H1 (cell line): ENCODE measurements around the gene MYO9A. TPM values are rescaled to one million over a fixed set of nuclear protein-coding genes. Genes with fewer than 3 reads are reported as not detected.

Experiments
- CTCF ChIA-PET: fragments of 300-600 bp; sonication (Branson Sonifier 250); formaldehyde crosslinking; loops from one replicate; lab custom pipeline; 2021; ENCODE audit not compliant: partially characterized antibody; lab: Charles Lee
- POLR2A ChIA-PET: fragments of 300-600 bp; sonication (Branson Sonifier 250); formaldehyde crosslinking; loops from one replicate; lab custom pipeline; 2021; ENCODE audit warnings: inconsistent platforms; ENCODE audit not compliant: partially characterized antibody; lab: Charles Lee
- DNase-seq, 2 experiments: peaks; one replicate each; pipeline versions ENCODE4 v3.0.0 to v3.0.0-alpha.2; 2010 to 2022; ENCODE audit warnings: low spot score in 2 of 2, low read depth in 1 of 2, mixed read lengths in 1 of 2
- FAIRE-seq: peaks from 2 replicates; lab custom pipeline; 2011; peaks lifted over from hg19 to GRCh38; lab: Jason Lieb, UNC
- H2AFZ ChIP-seq: 2 replicates; pipeline ENCODE4 v1.8.1; 2012; ENCODE audit warnings: low read length, inconsistent platforms
- H2AK5ac ChIP-seq: 2 replicates; pipeline ENCODE4 v1.6.1; 2013; ENCODE audit warnings: low read depth, low read length
- H2BK120ac ChIP-seq: replicated peaks from 2 replicates; pipeline ENCODE3; 2013; ENCODE audit warnings: low read depth, low read length, inconsistent platforms
- H2BK12ac ChIP-seq: 2 replicates; pipeline ENCODE4 v1.6.1; 2013; ENCODE audit warnings: low read depth, low read length
- H2BK15ac ChIP-seq: 2 replicates; pipeline ENCODE4 v1.6.1; 2013; ENCODE audit warnings: low read length
- H2BK20ac ChIP-seq: 2 replicates; pipeline ENCODE4 v1.6.1; 2013; ENCODE audit warnings: low read length
- H2BK5ac ChIP-seq: 2 replicates; pipeline ENCODE4 v1.6.1; 2013; ENCODE audit warnings: low read depth, low read length
- H3K14ac ChIP-seq: 2 replicates; pipeline ENCODE4 v1.6.1; 2013; ENCODE audit warnings: inconsistent platforms; ENCODE audit not compliant: insufficient read length
- H3K18ac ChIP-seq: 2 replicates; pipeline ENCODE4 v1.6.1; 2013; ENCODE audit warnings: low read length; ENCODE audit errors: extremely low read depth
- H3K23ac ChIP-seq: 2 replicates; pipeline ENCODE4 v1.6.1; 2013; ENCODE audit warnings: inconsistent platforms; ENCODE audit not compliant: insufficient read length
- H3K23me2 ChIP-seq: 2 replicates; pipeline ENCODE4 v1.6.1; 2013; ENCODE audit warnings: low read depth, low read length
- H3K27ac ChIP-seq: 2 replicates; pipeline ENCODE4 v1.6.1; 2011; ENCODE audit warnings: low read depth, low read length, inconsistent platforms
- H3K27me3 ChIP-seq, 4 experiments: replicated peaks in 1 of 4; 1 replicate in 1 of 4; 2 replicates in 3 of 4; pipeline versions ENCODE4 v1.6.1 to v1.8.1; 2011 to 2013; ENCODE audit warnings: low read length in 3 of 4, mild to moderate bottlenecking in 3 of 4, inconsistent platforms in 2 of 4, mixed read lengths in 2 of 4, moderate library complexity in 1 of 4; ENCODE audit not compliant: control insufficient read depth in 3 of 4, insufficient read depth in 3 of 4; ENCODE audit errors: extremely low read depth in 1 of 4
- H3K36me3 ChIP-seq, 4 experiments: 2 replicates each; pipeline versions ENCODE4 v1.6.1 to v1.8.1; 2011 to 2013; ENCODE audit warnings: mild to moderate bottlenecking in 4 of 4, low read length in 3 of 4, moderate library complexity in 2 of 4, control low read depth in 1 of 4, inconsistent platforms in 1 of 4; ENCODE audit not compliant: insufficient read depth in 4 of 4, control insufficient read depth in 2 of 4
- H3K4ac ChIP-seq: replicated peaks from 2 replicates; pipeline ENCODE3; 2013; ENCODE audit warnings: low read length, low read depth, mixed read lengths, inconsistent platforms; ENCODE audit not compliant: insufficient read length
- H3K4me1 ChIP-seq, 4 experiments: replicated peaks in 1 of 4; 1 replicate in 1 of 4; 2 replicates in 3 of 4; pipeline versions ENCODE4 v1.6.1 to v1.8.1; 2011 to 2013; ENCODE audit warnings: low read length in 3 of 4, inconsistent platforms in 2 of 4, mixed read lengths in 1 of 4; ENCODE audit not compliant: insufficient read depth in 4 of 4, control insufficient read depth in 3 of 4
- H3K4me2 ChIP-seq, 2 experiments: 2 replicates each; pipeline versions ENCODE4 v1.6.1 to v1.8.1; 2011 to 2013; ENCODE audit warnings: low read depth in 2 of 2, low read length in 2 of 2, control low read depth in 1 of 2, inconsistent platforms in 1 of 2, mild to moderate bottlenecking in 1 of 2; ENCODE audit not compliant: insufficient read depth in 1 of 2
- H3K4me3 ChIP-seq, 4 experiments: fragments of 200-600, 300-600 bp in 1 of 4; sonication (generic), shearing (Covaris generic), sonication (Bioruptor Twin) in 1 of 4; 2 replicates each; pipeline versions ENCODE4 v1.5.1 to v1.8.1; 2011 to 2016; ENCODE audit warnings: low read length in 4 of 4, low read depth in 3 of 4, control low read depth in 2 of 4, inconsistent platforms in 2 of 4, mild to moderate bottlenecking in 2 of 4, mixed read lengths in 1 of 4, moderate library complexity in 1 of 4; ENCODE audit not compliant: insufficient read depth in 2 of 4; ENCODE audit errors: extremely low read depth in 1 of 4
- H3K56ac ChIP-seq: replicated peaks from 2 replicates; pipeline ENCODE3; 2013; ENCODE audit warnings: low read depth, mild to moderate bottlenecking, mixed read lengths, low read length, inconsistent platforms; ENCODE audit not compliant: insufficient read length
- H3K79me1 ChIP-seq: 2 replicates; pipeline ENCODE4 v1.6.1; 2013; ENCODE audit warnings: low read depth, low read length, control low read depth
- H3K79me2 ChIP-seq, 2 experiments: 2 replicates each; pipeline versions ENCODE4 v1.6.1 to v1.8.1; 2012 to 2013; ENCODE audit warnings: low read length in 2 of 2, mild to moderate bottlenecking in 2 of 2, inconsistent platforms in 1 of 2; ENCODE audit not compliant: insufficient read depth in 2 of 2, control insufficient read depth in 1 of 2
- H3K9ac ChIP-seq, 4 experiments: replicated peaks in 1 of 4; 1 replicate in 1 of 4; 2 replicates in 3 of 4; pipeline versions ENCODE4 v1.6.1 to v1.8.1; 2011 to 2013; ENCODE audit warnings: low read depth in 3 of 4, low read length in 3 of 4, control low read depth in 2 of 4, mild to moderate bottlenecking in 2 of 4, moderate library complexity in 2 of 4, inconsistent platforms in 1 of 4; ENCODE audit errors: extremely low read depth in 1 of 4
- H3K9me3 ChIP-seq, 2 experiments: 2 replicates each; pipeline versions ENCODE4 v1.6.1 to v1.8.1; 2012 to 2013; ENCODE audit warnings: mild to moderate bottlenecking in 2 of 2, moderate library complexity in 2 of 2, control low read depth in 1 of 2, inconsistent platforms in 1 of 2, low read depth in 1 of 2, low read length in 1 of 2, mixed read lengths in 1 of 2; ENCODE audit not compliant: insufficient read depth in 2 of 2
- H4K20me1 ChIP-seq, 2 experiments: replicated peaks in 1 of 2; 2 replicates each; pipeline versions ENCODE3 to v1.8.1; 2011 to 2013; ENCODE audit warnings: inconsistent platforms in 2 of 2, low read length in 2 of 2, mild to moderate bottlenecking in 1 of 2; ENCODE audit not compliant: insufficient read depth in 2 of 2, control insufficient read depth in 1 of 2
- H4K5ac ChIP-seq: 2 replicates; pipeline ENCODE4 v1.6.1; 2013; ENCODE audit warnings: low read length, low read depth, mixed read lengths, inconsistent platforms; ENCODE audit not compliant: insufficient read length
- H4K8ac ChIP-seq: 2 replicates; pipeline ENCODE4 v1.8.0; 2013; ENCODE audit warnings: mild to moderate bottlenecking, moderate library complexity, low read length, inconsistent platforms; ENCODE audit not compliant: insufficient read depth; ENCODE audit errors: extremely low read depth
- H4K91ac ChIP-seq: replicated peaks from 2 replicates; pipeline ENCODE3; 2013; ENCODE audit warnings: low read length, mixed read lengths, inconsistent platforms; ENCODE audit not compliant: insufficient read length
- EZH2 ChIP-seq: fragments of 200-600 bp; sonication (generic); IDR thresholded peaks from 2 replicates; pipeline ENCODE4 v1.7.1; 2012; ENCODE audit warnings: low read depth, mild to moderate bottlenecking, moderate library complexity, low read length, inconsistent platforms; ENCODE audit not compliant: severe bottlenecking
- GTF2F1 ChIP-seq: IDR thresholded peaks from 2 replicates; pipeline ENCODE4 v1.6.1; 2012; ENCODE audit warnings: low read depth, low read length, improper control_type of control experiment, borderline replicate concordance
- KDM1A ChIP-seq: fragments of 200-600, 300-600 bp; sonication (generic); IDR thresholded peaks from 2 replicates; pipeline ENCODE4 v1.7.1; 2016; ENCODE audit warnings: mild to moderate bottlenecking, low read length, borderline replicate concordance
- WGBS, 2 experiments: shearing (Covaris generic) in 1 of 2; methylation state at CpG; one replicate each; pipeline versions ENCODE4 v1.1.6 to v1.1.7; 2013 to 2015; ENCODE audit warnings: low lambda C conversion rate in 2 of 2, mixed read lengths in 2 of 2, inconsistent platforms in 1 of 2, low coverage in 1 of 2, missing lambda C conversion rate in 1 of 2; ENCODE audit not compliant: insufficient replicate concordance in 2 of 2, insufficient coverage in 1 of 2, insufficient read length in 1 of 2; ENCODE audit errors: extremely low coverage in 1 of 2, missing lambda C conversion rate in 1 of 2; 5-methylcytosine and 5-hydroxymethylcytosine counted together
- polyA plus RNA-seq, 7 experiments: library from polyadenylated mRNA; depleted of rRNA in 3 of 7; stranded (reverse) in 5 of 7; unstranded in 2 of 7; fragments of >200 nt in 5 of 7; fragments of 200-250 nt in 2 of 7; gene quantifications; 1 replicate in 5 of 7; 2 replicates in 1 of 7; 4 replicates in 1 of 7; pipeline versions ENCODE4 v1.2.1 to v1.2.3, GENCODE V29; 2011 to 2013; ENCODE audit warnings: missing spikeins in 2 of 7, mixed read lengths in 2 of 7
- total RNA-seq: library from RNA; stranded (reverse); fragmentation: NEBNext Ultra II Directional; extraction: Animal tissue kit (Norgen Biotek cat#: 25700); gene quantifications from 2 replicates; pipeline ENCODE4 v1.2.1, GENCODE V29; 2021

The MYO9A gene
- total and polyA plus RNA-seq, 2 of the 8 experiments (the other 6 are each of a cell fraction or from before 2014, with no cell fraction given) = 3.9 to 26.0 TPM

- no peak overlapping the region for H3K4me2 ChIP-seq
- no peaks in the 10 kb centered on the region for H4K20me1 ChIP-seq
- H4K5ac ChIP-seq = no peak overlapping the region
- ChIA-PET POLR2A (no interaction called here), CTCF (no interaction called here)
- H3K23me2 ChIP-seq = no peaks in the 10 kb centered on the region
- H3K56ac ChIP-seq = no peak overlapping the region
- H3K4ac ChIP-seq = no peak overlapping the region
- 89% methylated on average over 5 of the region's 5 CpGs; no CpG with 5 or more reads in 1 of the 2 experiments for WGBS, 2 experiments
- H3K27ac ChIP-seq = no peak overlapping the region
- no peak overlapping the region for H2AK5ac ChIP-seq
- H4K8ac ChIP-seq = no peak overlapping the region
- TF ChIP-seq GTF2F1 (no peak), EZH2 (no peak), KDM1A (no peak)
- H3K18ac ChIP-seq = no peak overlapping the region
- H3K79me1 ChIP-seq = no peaks in the 10 kb centered on the region
- no peak overlapping the region for H2BK20ac ChIP-seq
- no peak overlapping the region for H2BK12ac ChIP-seq
- H2AFZ ChIP-seq = no peak overlapping the region
- no peak overlapping the region for H2BK15ac ChIP-seq
- FAIRE-seq (no peak), DNase-seq (no peak)
- no peaks in the 10 kb centered on the region for H3K4me1 ChIP-seq
- H4K91ac ChIP-seq = no peak overlapping the region
- H3K9ac ChIP-seq = no peak overlapping the region
- no peak overlapping the region for H2BK120ac ChIP-seq
- no peaks in the 10 kb centered on the region for H3K9me3 ChIP-seq
- H3K36me3 ChIP-seq = no peaks in the 10 kb centered on the region
- H3K14ac ChIP-seq = no peak overlapping the region
- H3K4me3 ChIP-seq = no peak overlapping the region
- no peaks in the 10 kb centered on the region for H3K79me2 ChIP-seq
- H3K27me3 ChIP-seq = no peaks in the 10 kb centered on the region
- H2BK5ac ChIP-seq = no peak overlapping the region
- no peak overlapping the region for H3K23ac ChIP-seq
Observed at GRCh38 chr15:71943806-71944205, 174.1 kb downstream of the MYO9A start.
